Measurements from ENCODE around the gene PDE4B. TPM values are rescaled to one million over a fixed set of nuclear protein-coding genes. Genes with fewer than 3 reads are reported as not detected.
"Not testable (repeated sequence)": the region's sequence is repeated elsewhere in the genome, so short reads cannot be mapped to it uniquely, and the experiment has no call there.

PDE4B gene
- total RNA-seq, 1 donor from 2014 or later = 9.5 TPM

- DNase-seq (ENCODE audit: low spot score) = no peak
Observed at GRCh38 chr1:66050633-66051032, 257.9 kb downstream of the PDE4B start.

- no peak for DNase-seq (ENCODE audit: low spot score)
Observed at GRCh38 chr1:66055092-66055491, 262.4 kb downstream of the PDE4B start.

GRCh38 chr1:66057448-66057847, 264.8 kb downstream of the PDE4B start:
- DNase-seq (ENCODE audit: low spot score) = not testable (repeated sequence)

- no peak for DNase-seq (ENCODE audit: low spot score)
Observed at GRCh38 chr1:66058558-66058957, 265.9 kb downstream of the PDE4B start.

GRCh38 chr1:66067219-66067618, 274.5 kb downstream of the PDE4B start:
- DNase-seq (ENCODE audit: low spot score) = not testable (repeated sequence)

- no peak for DNase-seq (ENCODE audit: low spot score)
Observed at GRCh38 chr1:66069976-66070876, 277.5 kb downstream of the PDE4B start.

GRCh38 chr1:66073388-66073787, 280.7 kb downstream of the PDE4B start:
- no peak for DNase-seq (ENCODE audit: low spot score)

GRCh38 chr1:66074147-66074546, 281.5 kb downstream of the PDE4B start:
- DNase-seq (ENCODE audit: low spot score) = no peak

GRCh38 chr1:66078412-66078811, 285.7 kb downstream of the PDE4B start:
- no peak for DNase-seq (ENCODE audit: low spot score)

- DNase-seq (ENCODE audit: low spot score) = no peak
Observed at GRCh38 chr1:66083003-66083402, 290.3 kb downstream of the PDE4B start.

- DNase-seq (ENCODE audit: low spot score) = no peak
Observed at GRCh38 chr1:66084442-66084841, 291.7 kb downstream of the PDE4B start.

GRCh38 chr1:66085600-66085999, 292.9 kb downstream of the PDE4B start:
- no peak for DNase-seq (ENCODE audit: low spot score)

GRCh38 chr1:66088787-66089186, 296.1 kb downstream of the PDE4B start:
- DNase-seq (ENCODE audit: low spot score) = no peak

- no peak for DNase-seq (ENCODE audit: low spot score)
Observed at GRCh38 chr1:66090859-66091457, 298.3 kb downstream of the PDE4B start.

GRCh38 chr1:66095190-66095589, 302.5 kb downstream of the PDE4B start:
- DNase-seq (ENCODE audit: low spot score) = no peak

- DNase-seq (ENCODE audit: low spot score) = not testable (repeated sequence)
Observed at GRCh38 chr1:66100959-66101358, 308.3 kb downstream of the PDE4B start.

GRCh38 chr1:66104076-66104475, 311.4 kb downstream of the PDE4B start:
- not testable (repeated sequence) for DNase-seq (ENCODE audit: low spot score)

- DNase-seq (ENCODE audit: low spot score) = no peak
Observed at GRCh38 chr1:66108624-66109023, 315.9 kb downstream of the PDE4B start.

- no peak for DNase-seq (ENCODE audit: low spot score)
Observed at GRCh38 chr1:66112744-66113400, 320.2 kb downstream of the PDE4B start.

GRCh38 chr1:66119148-66119547, 326.5 kb downstream of the PDE4B start:
- no peak for DNase-seq (ENCODE audit: low spot score)

- DNase-seq (ENCODE audit: low spot score) = no peak
Observed at GRCh38 chr1:66124670-66125069, 332.0 kb downstream of the PDE4B start.

GRCh38 chr1:66128641-66129040, 335.9 kb downstream of the PDE4B start:
- DNase-seq (ENCODE audit: low spot score) = not testable (repeated sequence)

- no peak for DNase-seq (ENCODE audit: low spot score)
Observed at GRCh38 chr1:66132324-66132723, 339.6 kb downstream of the PDE4B start.

All from ureter (tissue), 1 donor.